Esophagus muscularis mucosa (tissue), 4 donors: ENCODE data around the gene PSME2.

Source experiments
- EP300 ChIP-seq: sonication (generic); formaldehyde crosslinking; IDR thresholded peaks from one replicate; pipeline ENCODE4 v1.6.1; 2017; ENCODE audit warnings: antibody characterized with exemption
- POLR2A ChIP-seq: fragments of 450-650 bp; IDR thresholded peaks from one replicate; pipeline ENCODE4 v1.6.1; 2017; ENCODE audit warnings: antibody characterized with exemption, moderate library complexity, mild to moderate bottlenecking, low read depth
- TF ChIP-seq, protein P1 (sequence below), 3 experiments: fragments of 200-600 bp in 2 of 3; fragments of 450-650 bp in 1 of 3; sonication (generic) in 2 of 3; IDR thresholded peaks; one replicate each; pipeline ENCODE4 v1.5.1; 2017 to 2019; ENCODE audit warnings: antibody characterized with exemption in 3 of 3, mild to moderate bottlenecking in 2 of 3, moderate library complexity in 1 of 3

DNA sequence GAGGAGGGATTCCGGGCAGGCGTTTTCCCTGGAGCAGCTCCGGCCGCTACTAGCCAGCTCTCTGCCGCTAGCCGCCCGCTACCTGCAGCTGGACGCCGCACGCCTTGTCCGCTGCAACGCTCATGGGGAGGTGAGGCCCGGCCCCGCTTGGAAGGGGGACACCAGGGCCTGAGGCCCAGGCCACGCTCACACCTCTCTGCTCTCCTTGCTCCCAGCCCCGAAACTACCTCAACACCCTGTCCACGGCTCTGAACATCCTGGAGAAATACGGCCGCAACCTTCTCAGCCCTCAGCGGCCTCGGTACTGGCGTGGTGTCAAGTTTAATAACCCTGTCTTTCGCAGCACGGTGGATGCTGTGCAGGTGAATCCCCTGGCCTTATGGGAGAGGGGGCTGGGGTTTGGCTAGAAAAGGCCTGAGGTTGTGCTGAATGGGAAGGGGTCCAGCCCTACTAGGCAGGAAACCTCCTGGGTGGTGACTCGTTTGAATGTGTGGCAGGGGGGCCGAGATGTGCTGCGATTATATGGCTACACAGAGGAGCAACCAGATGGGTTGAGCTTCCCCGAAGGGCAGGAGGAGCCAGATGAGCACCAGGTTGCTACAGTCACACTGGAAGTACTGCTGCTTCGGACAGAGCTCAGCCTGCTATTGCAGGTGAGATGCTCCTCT, 1.5 kb upstream of the PSME2 start:
- TF ChIP-seq, protein P1, sequence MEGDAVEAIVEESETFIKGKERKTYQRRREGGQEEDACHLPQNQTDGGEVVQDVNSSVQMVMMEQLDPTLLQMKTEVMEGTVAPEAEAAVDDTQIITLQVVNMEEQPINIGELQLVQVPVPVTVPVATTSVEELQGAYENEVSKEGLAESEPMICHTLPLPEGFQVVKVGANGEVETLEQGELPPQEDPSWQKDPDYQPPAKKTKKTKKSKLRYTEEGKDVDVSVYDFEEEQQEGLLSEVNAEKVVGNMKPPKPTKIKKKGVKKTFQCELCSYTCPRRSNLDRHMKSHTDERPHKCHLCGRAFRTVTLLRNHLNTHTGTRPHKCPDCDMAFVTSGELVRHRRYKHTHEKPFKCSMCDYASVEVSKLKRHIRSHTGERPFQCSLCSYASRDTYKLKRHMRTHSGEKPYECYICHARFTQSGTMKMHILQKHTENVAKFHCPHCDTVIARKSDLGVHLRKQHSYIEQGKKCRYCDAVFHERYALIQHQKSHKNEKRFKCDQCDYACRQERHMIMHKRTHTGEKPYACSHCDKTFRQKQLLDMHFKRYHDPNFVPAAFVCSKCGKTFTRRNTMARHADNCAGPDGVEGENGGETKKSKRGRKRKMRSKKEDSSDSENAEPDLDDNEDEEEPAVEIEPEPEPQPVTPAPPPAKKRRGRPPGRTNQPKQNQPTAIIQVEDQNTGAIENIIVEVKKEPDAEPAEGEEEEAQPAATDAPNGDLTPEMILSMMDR (IDR thresholded peaks at IDR 0.05) = no peak
- TF ChIP-seq POLR2A (no peak), EP300 (no peak)
